A549 (cell line): ENCODE results near the gene EMSY.

Experiments
- HDAC2 ChIP-seq: fragments of 200-600 bp; sonication (generic); IDR thresholded peaks from 2 replicates; pipeline ENCODE4 v1.6.1; 2016
- MAZ ChIP-seq: fragments of 150-350 bp; IDR thresholded peaks from 2 replicates; pipeline ENCODE4 v1.6.1; 2014; ENCODE audit warnings: antibody characterized with exemption, low read depth, low read length, borderline replicate concordance
- NR3C1 ChIP-seq: fragments of >200 bp; sonication (Bioruptor Twin); formaldehyde crosslinking; IDR thresholded peaks from 3 replicates; pipeline ENCODE4 v1.6.1; 2017
- POLR2AphosphoS2 ChIP-seq: conservative IDR thresholded peaks from 2 replicates; pipeline ENCODE4 v1.6.1; 2012; ENCODE audit warnings: low read length, improper control_type of control experiment, inconsistent platforms
- TF ChIP-seq, protein P1 (sequence below): IDR thresholded peaks from 2 replicates; pipeline ENCODE4 v1.6.1; 2012
- TF ChIP-seq, protein P2 (sequence below): fragments of >200 bp; sonication (Bioruptor Twin); formaldehyde crosslinking; IDR thresholded peaks from 3 replicates; pipeline ENCODE4 v1.5.1; 2016

DNA sequence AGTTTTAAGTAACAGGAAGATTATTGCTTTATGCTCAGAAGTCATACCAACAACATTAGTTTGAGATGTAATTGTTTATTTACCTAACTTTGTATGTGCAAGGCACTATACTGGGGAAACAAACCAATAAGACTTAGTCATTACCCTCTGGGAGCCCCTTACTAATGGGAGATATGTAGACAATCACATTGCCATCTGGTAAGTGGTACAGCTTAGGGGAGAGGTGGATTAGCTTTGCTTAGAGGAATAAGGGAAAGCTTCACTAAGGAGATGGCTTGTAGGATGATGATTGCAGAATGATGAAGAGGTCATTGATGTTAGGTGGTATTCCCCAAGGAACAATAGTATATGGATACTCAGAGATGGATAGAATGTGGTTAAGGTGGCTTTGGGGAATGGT, 17.5 kb downstream of the EMSY start:
- TF ChIP-seq, protein P1, sequence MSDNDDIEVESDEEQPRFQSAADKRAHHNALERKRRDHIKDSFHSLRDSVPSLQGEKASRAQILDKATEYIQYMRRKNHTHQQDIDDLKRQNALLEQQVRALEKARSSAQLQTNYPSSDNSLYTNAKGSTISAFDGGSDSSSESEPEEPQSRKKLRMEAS: no peak
- TF ChIP-seq POLR2AphosphoS2 (no peak), HDAC2 (no peak), NR3C1 (no peak), MAZ (no peak)
- TF ChIP-seq, protein P2, sequence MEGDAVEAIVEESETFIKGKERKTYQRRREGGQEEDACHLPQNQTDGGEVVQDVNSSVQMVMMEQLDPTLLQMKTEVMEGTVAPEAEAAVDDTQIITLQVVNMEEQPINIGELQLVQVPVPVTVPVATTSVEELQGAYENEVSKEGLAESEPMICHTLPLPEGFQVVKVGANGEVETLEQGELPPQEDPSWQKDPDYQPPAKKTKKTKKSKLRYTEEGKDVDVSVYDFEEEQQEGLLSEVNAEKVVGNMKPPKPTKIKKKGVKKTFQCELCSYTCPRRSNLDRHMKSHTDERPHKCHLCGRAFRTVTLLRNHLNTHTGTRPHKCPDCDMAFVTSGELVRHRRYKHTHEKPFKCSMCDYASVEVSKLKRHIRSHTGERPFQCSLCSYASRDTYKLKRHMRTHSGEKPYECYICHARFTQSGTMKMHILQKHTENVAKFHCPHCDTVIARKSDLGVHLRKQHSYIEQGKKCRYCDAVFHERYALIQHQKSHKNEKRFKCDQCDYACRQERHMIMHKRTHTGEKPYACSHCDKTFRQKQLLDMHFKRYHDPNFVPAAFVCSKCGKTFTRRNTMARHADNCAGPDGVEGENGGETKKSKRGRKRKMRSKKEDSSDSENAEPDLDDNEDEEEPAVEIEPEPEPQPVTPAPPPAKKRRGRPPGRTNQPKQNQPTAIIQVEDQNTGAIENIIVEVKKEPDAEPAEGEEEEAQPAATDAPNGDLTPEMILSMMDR: no peak
